ENCODE measurements around the gene MYF6.

MYF6 gene

GRCh38 chr12:80707126-80707829, at the start of gene MYF6:
Gene MYF6 (plus strand): TSS chr12:80707634. CDS start chr12:80707720, 86 bp downstream.
- DNase-seq = no peak

- DNase-seq = no peak
These were observed 47.8 kb upstream of the MYF6 start for GRCh38 chr12:80659512-80660063.

- no peak for DNase-seq
These were observed 44.8 kb upstream of the MYF6 start for GRCh38 chr12:80662586-80662985.

GRCh38 chr12:80670214-80670613, 37.2 kb upstream of the MYF6 start:
- no peak for DNase-seq

GRCh38 chr12:80676042-80676636, 31.3 kb upstream of the MYF6 start:
- peak; percentile 33 for DNase-seq

GRCh38 chr12:80676856-80677255, 30.6 kb upstream of the MYF6 start:
- DNase-seq = no peak

GRCh38 chr12:80677994-80678393, 29.4 kb upstream of the MYF6 start:
- no peak for DNase-seq

- peak; percentile 45 for DNase-seq
These were observed 27.9 kb upstream of the MYF6 start for GRCh38 chr12:80679346-80680131.

GRCh38 chr12:80681287-80681686, 26.1 kb upstream of the MYF6 start:
- DNase-seq = peak; percentile 71

GRCh38 chr12:80681786-80682185, 25.6 kb upstream of the MYF6 start:
- DNase-seq = no peak

GRCh38 chr12:80684077-80684495, 23.3 kb upstream of the MYF6 start:
- DNase-seq = peak; percentile 99

GRCh38 chr12:80690090-80690489, 17.3 kb upstream of the MYF6 start:
- no peak for DNase-seq

- DNase-seq = peak; percentile 34
These were observed 16.9 kb upstream of the MYF6 start for GRCh38 chr12:80690513-80690912.

GRCh38 chr12:80692114-80692513, 15.3 kb upstream of the MYF6 start:
- DNase-seq = peak; percentile 96

GRCh38 chr12:80697270-80697887, 10.1 kb upstream of the MYF6 start:
- DNase-seq = no peak

GRCh38 chr12:80698256-80698655, 9.2 kb upstream of the MYF6 start:
- DNase-seq = no peak

- DNase-seq = no peak
These were observed 8.4 kb upstream of the MYF6 start for GRCh38 chr12:80698847-80699542.

- DNase-seq = no peak
These were observed 7.1 kb upstream of the MYF6 start for GRCh38 chr12:80700327-80700726.

- peak; percentile 62 for DNase-seq
These were observed 6.0 kb upstream of the MYF6 start for GRCh38 chr12:80701388-80701787.

- DNase-seq = peak; percentile 84
These were observed 4.3 kb upstream of the MYF6 start for GRCh38 chr12:80702889-80703805.

- no peak for DNase-seq
These were observed 3.0 kb upstream of the MYF6 start for GRCh38 chr12:80704420-80704819.
